HG02840 (cell line): ENCODE measurements around the gene SMIM15.

Experiments used
- ATAC-seq: cut with Tn5 transposase; IDR thresholded peaks from one replicate; pipeline ENCODE4 v1.9.1; 2021; ENCODE audit warnings: mild to moderate bottlenecking, moderate library complexity, moderate number of reproducible peaks; ENCODE audit not compliant: unreplicated experiment, low FRiP score

SMIM15 gene

DNA sequence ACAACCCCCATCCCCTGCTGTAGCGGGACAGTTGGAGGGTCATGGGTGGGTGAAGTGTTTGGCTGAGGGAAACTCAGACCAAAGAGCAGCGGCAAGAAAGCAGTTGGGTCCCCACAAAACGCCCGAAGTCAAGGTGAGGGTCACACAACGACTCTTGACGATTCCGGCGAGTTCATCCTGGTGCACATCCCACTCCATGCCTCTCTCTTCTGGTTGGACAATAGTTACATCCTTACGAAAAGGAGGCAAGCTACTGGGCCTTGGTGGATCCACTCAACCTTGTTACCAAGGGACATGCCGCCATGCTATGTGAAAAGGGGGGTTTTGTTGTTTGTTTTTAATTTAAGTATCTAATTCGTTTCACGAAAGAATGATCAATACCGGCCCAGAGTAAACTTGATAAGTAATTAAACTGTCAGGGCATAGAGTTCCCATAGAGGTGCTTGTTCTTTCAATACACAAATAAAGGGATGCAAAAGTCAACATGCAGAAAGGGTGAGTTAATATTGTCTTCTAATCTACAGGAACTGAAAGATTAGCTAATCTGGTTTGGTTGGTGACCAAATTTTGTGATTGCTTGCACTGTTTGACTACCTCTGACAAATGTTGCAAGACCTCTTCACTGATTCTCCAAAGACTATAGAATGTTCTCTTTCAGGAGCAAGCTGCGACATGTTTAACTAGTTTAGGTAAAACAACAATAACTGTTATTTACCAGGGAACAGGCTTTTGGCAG is 732 bp upstream of the SMIM15 start:
- no peak for ATAC-seq

DNA sequence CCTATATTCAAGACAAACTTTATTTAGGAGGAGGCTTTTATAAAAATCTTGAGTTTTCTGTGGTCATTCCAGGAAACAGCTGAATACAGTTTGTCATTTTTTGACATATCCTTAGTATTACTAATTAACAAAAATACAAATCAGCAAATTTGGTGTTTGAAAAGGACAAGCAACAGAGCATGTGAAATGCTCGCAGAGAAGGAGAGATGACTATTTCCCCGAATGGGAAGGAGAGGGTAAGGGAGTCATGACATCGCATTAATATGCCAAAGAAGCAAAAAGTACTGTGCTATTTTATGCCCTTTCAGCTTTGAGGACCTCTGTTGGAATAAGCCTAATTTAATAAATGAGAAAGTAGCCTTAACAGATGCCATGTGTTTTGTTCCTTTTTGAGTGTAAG is 1.8 kb downstream of the SMIM15 start:
- no peak for ATAC-seq

DNA sequence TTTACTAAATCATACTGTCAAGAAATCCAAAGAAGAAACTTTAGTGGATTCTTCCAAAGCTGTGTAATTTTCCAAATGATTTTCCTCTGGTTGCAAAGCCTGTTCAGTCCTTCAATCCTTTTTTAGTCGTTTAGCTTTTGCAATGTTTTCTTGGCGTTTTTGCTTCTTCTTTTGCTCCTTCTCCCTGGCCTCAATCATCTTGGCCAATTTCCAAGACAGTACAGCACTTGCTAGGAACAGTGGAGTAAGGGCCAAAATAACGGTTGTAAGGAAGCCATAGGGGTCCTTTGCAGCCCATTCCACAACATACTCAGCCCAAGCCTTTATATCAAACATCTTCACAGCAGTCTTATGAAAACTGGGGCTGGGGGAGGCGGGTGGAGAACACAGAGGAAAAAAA is 2.4 kb downstream of the SMIM15 start:
- no peak for ATAC-seq

DNA sequence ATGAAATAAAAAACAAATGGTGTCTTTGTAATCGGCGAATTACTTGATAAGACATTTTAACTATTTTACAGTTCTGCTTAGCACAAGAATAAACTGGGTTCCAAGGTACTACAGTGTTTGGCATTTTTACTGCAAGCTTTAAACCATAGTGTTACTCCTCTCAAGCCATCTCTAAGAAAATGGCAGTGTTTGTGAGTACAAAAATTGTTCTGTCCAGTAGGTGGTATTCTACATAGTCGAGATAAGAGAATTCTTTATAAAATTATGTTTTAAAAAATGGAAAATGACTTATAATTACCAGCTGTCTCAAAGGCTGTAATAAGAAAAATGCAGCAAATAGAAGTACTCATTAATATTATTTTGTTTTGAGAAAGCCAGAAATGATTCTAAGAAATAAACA is 3.2 kb downstream of the SMIM15 start:
- no peak for ATAC-seq

DNA sequence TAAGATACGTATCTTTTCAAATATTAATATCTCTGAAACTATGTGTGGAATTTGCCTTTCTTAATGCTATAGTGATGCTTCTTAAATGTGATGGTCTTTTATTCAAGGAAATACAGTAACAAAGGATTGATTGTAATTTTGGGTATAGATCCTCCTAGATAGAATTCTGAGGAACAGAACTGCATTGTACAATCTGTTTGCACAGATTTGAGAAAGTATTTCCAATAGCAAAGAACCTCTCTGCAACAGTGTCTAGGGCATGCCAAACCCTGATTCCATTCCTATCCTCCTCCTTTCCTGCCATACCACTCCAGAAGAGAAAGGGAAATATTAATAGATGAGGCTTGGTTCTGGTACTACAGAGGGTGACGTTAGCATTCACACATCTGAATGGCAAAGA is 10.4 kb downstream of the SMIM15 start:
- no peak for ATAC-seq

DNA sequence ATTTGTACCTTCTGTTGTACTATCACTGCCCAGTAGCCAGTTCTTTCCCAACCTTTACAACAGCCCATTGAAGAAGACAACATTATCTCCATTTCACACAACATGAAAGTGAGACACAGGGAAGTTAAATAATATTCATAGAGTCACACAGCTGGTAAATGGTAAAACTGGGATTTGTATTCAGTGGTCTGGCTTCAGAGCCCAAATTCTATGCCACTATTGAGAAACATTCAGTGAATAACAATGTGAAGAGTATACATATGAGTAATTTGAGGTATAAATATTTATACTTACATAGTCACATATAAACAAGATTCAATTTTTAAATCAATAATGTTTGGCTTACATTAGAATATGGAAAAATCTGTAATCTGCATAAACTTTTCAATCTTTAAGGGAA is 13.8 kb downstream of the SMIM15 start:
- no peak for ATAC-seq

DNA sequence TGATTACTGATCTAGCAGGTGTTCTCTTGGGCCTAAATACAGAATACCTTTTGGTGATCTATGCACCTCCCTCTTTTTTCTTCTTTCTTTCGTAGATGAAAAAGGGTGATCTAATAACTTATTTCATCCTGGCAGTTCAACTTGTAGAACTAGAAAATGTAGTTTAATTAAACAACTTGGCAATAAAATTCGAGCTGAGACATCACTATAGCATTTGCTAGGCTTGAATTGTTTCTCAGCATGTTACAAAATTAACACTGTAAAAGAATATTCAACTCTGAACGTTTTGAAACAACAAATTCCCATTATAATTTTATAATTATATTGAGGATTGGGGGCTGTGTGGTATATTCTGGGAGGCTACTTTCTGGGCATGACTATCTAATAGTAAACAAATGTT is 19.5 kb downstream of the SMIM15 start:
- ATAC-seq: no peak

DNA sequence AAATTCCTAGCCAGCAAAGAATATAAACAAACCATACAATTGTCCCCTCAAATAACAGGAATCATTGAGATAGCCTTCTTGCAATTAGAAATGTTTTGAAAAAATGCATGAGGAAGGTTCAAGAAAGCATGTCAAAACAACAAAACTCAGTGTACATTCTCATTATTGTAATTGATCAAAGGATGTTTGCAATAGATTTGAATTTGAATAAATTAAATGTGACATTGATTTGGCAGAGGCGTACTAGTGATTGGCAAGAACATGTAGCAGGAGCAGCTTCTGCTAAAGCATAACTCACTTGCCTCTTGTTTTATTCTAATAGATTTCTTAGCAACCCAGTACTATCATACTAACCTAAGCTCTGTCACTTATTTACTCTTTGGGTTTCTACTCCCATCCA is 19.9 kb downstream of the SMIM15 start:
- no peak for ATAC-seq

DNA sequence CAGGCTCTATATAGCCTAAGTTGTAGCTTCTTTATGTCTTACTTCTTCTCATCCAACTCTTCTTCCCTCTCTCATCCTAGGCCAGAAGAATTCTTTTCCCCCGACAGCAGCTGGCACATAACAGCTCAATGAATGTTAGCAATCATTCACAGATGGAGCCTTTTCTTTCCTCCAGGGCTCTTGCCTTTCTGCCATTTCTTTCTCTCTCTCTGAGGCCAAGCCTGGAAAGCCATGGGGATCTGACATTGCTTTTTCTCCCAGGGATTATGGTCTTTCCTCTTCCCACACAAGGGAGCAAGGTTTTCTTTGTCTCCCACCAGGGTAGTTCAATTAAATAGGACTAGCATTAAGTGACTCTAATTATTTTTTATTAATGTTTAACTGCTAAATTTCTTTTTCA is 20.5 kb downstream of the SMIM15 start:
- ATAC-seq: no peak

DNA sequence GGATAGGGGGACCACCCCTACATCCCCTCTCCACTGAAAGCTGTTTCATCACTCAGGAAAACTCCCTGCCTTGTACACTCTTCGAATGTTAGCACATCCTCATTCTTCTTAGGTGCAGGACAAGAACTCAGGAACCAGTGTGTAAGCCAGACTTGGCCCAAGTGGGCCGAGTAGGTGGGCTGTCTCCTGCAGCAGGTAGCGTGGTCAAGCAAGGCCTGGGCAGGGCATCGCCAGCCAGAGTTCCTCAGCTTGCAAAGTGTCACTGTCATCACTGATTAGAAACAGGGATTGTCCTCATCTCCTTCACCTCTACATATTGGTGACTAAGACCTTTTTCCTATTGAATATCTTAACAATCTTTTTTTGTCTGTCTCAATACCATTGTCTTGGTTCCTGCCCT is 22.3 kb downstream of the SMIM15 start:
- ATAC-seq: no peak

DNA sequence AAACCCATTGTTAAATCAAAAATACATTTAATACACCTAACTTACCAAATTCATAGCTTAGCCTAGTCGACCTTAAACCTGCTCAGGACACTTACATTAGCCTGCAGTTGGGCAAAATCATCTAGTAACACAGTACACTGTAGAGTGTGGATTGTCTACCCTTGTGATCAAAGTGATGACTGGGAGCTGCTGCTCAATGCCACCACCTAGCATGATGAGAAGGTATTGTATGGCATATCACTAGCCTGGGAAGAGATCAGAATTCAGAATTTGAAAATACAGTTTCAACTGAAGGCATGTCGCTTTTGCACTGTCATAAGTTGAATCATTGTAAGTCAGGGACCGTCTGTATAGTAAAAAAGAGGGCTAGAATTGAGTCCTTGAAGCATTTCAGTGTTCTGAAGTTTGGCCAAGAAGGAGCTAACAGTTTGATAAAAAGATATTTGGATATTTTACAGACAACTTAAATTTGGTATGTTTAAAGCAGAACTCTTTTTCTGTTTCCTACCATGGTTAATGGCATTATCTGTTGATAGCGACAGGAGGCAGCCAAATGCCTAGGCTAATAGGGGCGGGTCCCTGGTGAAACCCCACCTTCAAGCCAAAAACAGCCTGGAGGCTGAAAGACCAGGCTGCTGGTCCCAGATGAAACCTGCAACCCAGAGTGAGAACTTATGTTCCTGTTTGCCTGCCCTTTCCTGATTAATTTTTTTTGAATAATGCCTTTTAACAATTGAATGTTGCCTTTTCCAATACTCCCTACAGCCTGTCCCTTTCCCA is 23.0 kb downstream of the SMIM15 start:
- no peak for ATAC-seq

DNA sequence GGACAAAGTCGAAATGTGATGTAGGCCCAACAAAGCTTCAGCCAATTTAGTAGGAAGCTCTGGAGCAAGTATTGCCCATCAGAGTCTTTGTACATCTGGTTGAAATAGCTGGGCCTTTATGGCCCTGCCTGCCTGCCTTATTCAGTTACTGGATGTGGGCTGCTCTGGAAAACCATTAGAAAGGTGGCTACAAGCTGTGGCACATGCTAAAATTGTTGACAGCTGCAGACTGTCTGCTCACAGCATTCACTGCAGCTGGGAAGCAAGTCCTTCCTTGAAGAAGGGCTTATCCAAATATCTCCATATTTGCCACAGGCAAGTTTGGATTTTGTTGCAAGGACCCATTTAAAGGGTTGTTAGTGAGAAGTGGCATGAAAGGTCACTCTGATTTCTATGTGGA is 24.4 kb downstream of the SMIM15 start:
- ATAC-seq: no peak

DNA sequence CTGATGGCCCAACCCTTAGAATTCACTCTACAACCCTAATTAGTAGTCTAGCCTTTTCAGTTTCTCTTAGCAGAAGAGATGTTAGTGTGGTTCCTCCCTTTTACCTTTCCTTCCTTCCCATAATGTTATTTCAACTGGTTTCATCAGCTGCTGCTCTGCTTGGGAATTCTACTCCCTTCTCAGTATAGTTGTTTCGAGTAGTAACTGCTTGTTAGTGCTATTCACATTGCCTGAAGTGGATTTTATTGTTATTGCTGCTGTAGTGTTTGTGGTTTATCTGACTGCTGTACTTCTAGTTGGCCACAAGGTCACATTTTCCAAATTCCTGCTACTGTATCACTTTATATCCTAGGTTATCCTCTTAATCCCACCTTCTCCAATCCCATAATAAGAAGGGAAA is 29.7 kb downstream of the SMIM15 start:
- ATAC-seq: no peak

DNA sequence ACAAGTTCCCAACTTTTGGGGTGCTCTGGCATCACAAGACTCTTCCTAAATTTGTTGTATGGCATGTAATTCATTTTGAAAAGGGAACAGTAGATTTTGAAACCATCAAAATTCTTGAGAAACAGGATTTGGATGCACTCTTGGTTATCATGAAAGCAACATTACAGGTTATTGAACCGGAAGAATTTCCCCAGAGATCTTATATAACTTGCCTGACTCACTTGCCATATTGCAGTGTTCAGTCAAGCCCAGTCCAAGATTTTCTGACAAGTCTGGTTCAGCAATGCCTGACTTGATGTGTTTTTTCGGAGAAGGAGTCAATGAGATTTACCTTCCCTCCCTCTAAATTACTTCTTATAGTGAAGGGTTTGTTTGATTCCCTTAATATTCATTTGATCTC is 32.0 kb downstream of the SMIM15 start:
- ATAC-seq: no peak

DNA sequence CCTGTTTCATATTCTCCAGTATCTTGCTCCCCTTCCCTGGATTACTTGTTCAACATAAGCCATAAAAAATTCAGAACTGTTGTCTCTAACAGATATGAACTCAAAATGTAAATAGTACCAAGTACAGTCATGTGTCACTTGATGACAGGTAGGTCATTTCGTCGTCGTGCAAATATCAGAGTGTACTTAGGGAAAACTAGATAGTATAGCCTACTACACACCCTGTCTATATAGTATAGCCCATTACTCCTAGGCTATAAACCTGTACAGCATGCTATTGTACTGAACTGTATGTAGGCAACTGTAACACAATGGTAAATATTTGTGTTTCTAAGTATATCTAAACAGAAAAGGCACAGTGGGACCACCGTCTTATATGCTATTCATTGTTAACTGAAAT is 39.1 kb downstream of the SMIM15 start:
- no peak for ATAC-seq

DNA sequence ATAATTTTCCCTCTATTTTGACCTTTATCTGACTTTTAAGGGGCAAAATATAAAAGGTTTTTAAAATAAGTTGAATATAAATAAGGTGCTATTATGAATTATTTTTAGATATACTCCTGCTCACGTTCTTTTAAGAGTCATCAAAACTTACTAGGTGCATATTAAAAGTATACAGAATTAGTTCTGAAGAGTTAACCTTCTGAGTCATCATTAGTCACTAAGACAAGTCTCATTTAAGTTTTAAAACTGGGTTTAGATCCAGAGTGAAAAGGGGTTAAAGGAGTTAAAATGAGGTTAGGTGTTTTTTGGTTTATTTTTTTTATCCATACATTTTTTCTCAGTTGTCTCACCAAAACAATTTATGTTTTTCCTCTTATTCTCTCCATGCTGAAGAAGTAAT is 41.7 kb downstream of the SMIM15 start:
- ATAC-seq: no peak

DNA sequence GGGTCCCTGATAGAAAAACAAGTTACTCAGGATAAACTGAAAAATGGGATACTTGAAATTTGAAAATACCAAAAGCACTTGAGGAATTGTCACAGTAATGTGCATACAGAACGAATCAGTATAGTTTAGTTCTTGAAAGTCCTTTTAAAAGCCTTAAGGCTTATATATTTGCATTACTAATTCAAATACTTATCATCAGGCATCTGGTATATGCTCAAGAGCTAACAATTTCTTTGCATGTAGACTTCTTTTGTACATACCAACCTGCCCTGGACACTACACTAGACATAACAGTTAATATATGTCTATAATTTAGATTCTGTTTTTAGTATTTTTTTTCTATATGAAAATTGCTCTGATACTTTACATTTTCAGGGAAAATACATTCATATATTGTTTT is 43.2 kb downstream of the SMIM15 start:
- no peak for ATAC-seq

DNA sequence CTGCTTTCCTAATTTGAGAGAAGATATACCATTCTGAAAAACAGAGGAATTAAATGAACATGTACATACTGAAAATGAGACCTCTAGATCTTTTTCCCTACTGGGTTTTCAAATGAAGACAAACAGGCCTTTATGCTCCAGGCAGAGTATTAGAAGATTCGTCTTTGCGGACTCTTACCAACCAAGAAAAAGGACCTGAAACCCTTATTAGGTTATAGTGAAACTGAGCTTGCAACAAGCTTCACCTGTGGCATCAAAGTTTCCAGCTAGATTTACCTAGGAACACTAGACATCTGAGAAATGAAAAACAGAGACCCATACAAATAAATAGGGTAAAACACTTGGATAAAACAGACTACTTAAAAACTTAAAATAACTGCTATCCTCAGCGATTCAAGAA is 46.3 kb downstream of the SMIM15 start:
- ATAC-seq: no peak

DNA sequence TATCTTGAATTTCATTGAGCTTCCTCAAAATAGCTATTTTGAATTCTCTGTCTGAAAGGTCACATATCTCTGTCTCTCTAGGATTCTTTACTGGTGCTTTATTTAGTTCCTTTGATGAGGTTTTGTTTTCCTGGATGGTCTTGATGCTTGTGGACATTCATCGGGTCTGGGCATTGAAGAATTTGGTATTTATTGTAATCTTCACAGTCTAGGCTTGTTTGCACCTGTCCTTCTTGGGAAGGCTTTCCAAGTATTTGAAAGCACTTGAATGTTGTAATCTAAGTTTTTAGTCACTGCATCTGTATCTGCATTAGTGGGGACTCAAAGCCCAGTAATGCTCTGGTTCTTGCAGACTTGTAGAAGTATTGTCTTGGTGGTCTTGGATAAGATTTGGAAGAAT is 47.8 kb downstream of the SMIM15 start:
- no peak for ATAC-seq
